H4 (cell line): Measurements from ENCODE around the gene EIF1. TPM values are rescaled to one million over a fixed set of nuclear protein-coding genes. Genes with fewer than 3 reads are reported as not detected.
"Not testable (repeated sequence)": the region's sequence is repeated elsewhere in the genome, so short reads cannot be mapped to it uniquely, and the experiment has no call there.

Experiments
- DNase-seq: peaks from one replicate; pipeline ENCODE4 v3.0.0-alpha.2; 2015; ENCODE audit warnings: low spot score
- total RNA-seq: library from RNA; depleted of rRNA; stranded (reverse); fragments of >200 nt; shearing (Covaris generic); gene quantifications from 2 replicates; pipeline ENCODE4 v1.2.3, GENCODE V29; 2014; rRNA removed

The EIF1 gene
- 86.6 and 90.0 TPM in 2 replicates for total RNA-seq

DNA sequence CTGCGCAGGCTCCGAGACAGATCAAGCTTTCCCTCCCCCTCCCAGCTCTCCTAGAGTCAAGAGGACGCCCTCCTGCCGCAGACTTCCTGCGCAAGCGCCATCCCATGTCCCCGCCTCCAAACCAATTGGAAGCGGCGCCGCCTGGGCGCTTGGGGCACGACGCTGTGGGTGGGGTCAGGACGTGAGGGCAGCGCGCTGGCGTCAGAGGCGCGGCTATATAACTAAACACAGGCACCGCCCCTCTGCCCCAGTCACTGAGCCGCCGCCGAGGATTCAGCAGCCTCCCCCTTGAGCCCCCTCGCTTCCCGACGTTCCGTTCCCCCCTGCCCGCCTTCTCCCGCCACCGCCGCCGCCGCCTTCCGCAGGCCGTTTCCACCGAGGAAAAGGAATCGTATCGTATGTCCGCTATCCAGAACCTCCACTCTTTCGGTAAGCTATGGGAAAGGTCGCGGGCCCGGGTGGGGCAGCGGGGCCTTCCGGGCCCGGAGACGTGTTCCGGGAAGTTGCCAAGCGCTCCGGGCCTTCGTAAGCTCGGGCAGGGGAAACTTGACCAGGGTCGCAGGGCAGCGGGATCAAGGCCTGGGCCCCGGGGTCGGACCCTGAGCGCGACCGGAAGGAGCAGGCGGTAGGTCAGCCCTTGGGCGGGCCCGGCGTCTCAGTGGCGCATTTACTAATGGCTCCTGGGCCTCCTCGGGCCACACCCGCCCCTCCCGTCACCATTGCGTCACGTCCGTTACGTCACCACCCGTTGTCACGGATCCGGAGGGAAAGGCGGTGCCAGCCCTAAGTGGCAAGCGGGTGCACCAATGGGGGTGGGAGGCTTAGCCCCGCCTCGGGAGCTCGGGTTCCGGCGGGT is at the start of gene EIF1:
Gene EIF1 (plus strand): TSS at position 245 of the 856 bp plus-strand sequence. CDS start 154 bp downstream, at position 399.
- DNase-seq: peak; percentile 99

DNA sequence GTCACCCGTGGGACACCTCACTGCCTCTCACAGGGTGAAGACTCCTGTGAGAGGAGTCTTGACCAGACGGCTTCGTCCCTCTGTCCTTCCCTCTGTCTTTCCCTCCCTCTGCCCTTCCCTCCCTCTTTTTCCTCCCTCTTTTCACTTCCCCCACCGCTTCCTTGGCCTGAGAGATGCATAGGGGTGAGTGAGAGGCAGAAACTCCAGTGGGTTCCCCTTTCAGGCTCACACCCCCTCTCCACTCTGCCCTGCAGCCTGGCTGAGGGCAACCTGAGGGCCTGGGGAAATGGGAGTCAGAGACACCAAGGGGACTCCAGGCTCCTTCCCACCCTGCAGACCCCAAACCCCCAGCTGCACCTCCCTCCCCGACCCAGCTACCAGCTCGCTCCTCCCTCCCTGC is 49.7 kb upstream of the EIF1 start:
- no peak for DNase-seq

DNA sequence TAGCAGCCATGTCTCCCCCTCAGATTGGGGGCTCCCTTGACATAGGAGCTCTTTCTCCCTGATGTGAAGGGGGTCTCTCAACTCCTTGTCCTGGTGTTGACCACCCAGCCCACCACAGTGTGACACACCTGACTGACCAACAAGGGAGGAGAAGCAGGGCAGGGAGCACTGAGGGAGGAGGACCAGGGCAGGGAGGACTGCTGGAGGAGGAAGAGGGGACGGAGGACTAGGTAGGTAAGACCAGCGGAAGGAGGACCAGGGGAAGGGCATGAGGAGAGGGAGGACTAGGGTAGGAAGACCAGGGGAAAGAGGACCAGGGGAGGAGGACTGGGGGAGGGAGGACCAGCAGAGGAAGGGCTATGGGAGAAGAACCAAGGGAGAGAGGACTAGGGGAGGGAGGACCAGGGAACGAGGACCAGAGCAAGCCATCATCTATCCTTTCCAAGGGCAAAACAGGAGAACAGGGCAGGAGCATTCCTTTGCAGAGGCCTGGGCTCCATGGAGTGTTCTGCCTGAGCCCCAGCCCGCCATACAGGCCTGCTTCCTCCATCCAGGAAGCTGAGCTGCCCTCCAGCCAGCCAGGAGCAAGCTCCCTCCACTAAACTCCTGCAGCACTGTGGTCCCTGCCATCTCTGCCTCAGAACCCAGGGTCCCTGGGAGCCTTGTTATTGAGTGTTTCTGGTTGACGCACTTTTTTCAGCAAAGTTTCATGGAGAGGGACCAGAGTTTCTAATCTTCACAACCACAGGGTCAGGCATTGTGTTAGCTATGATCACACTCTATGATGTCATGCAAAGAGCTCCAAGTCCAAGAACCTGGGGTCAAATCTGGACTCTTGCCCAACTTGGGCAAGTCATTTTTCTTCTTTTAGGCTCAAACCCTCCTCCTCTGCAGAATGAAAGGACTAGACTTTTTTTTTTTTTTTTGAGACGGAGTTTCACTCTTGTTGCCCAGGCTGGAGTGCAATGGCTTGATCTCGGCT is 48.9 kb upstream of the EIF1 start:
- DNase-seq: no peak

GRCh38 chr17:41640596-41640995 is 48.1 kb upstream of the EIF1 start:
- not testable (repeated sequence) for DNase-seq

GRCh38 chr17:41642252-41643156 is 46.2 kb upstream of the EIF1 start:
- DNase-seq: no peak

GRCh38 chr17:41647038-41647813 is 41.5 kb upstream of the EIF1 start:
- DNase-seq: no peak

GRCh38 chr17:41647940-41648410 is 40.7 kb upstream of the EIF1 start:
- peak; percentile 63 for DNase-seq

DNA sequence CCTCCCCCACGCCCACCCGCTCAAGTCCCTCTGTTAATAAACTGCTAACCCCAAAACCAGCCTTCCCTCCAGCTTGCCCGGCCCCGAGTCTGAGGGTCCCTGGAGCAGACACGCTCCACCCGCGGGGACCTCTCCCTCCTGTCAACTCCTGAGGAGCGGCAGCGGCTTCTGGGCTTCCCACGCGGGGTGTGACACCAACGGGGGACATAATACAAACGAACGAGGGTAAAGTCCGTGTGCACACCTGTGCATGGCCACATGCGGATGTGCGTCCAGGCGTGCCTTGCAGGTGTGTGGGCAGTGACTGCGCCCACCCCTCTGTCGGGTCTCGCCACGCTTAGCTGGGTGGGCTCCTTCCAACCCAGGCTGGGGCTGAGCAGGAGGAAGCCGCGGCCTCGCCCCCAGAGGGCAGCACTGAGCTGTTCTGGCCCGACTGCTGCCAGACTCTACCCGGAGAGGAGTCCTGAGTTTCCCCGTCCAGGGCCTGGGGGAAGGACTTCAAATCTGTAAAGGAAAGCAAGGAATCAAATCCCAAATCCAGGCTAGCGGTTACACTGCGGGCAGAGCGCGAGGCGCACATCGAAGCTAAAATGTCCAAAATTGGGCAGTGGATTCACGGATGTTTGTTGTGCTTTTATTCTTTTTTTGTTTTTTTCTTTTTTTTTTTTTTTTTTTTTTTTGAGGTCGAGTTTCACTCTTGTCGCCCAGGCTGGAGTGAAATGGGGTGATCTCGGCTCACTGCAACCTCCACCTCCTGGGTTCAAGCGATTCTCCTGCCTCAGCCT is 40.1 kb upstream of the EIF1 start:
- DNase-seq: peak; percentile 71

DNA sequence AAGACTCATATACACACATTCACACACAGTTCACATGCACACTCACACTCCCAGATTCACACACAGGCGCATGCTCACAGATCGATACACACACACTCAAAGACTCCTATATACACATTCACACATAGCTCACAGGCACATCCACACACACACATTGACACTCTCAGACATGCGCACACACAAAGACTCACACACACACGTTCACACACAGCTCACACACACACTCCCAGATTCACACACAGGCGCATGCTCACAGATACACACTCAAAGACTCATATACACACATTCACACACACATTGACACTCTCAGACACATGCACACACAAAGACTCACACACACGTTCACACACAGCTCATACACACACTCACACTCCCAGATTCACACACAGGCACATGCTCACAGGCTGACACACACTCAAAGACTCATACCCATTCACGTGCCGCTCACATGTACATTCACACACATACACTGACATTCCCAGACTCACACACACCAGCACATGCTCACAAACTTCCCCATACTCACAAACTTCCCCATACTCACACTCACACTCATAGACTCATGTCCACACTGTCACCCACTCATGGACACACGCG is 38.7 kb upstream of the EIF1 start:
- DNase-seq: no peak

GRCh38 chr17:41650794-41651624 is 37.7 kb upstream of the EIF1 start:
- DNase-seq: no peak

- DNase-seq: no peak
Measured at GRCh38 chr17:41651625-41652460, 36.8 kb upstream of the EIF1 start.

GRCh38 chr17:41652461-41652970 is 36.2 kb upstream of the EIF1 start:
- no peak for DNase-seq

GRCh38 chr17:41653421-41653820 is 35.3 kb upstream of the EIF1 start:
- no peak for DNase-seq

- no peak for DNase-seq
Measured at GRCh38 chr17:41653892-41654677, 34.6 kb upstream of the EIF1 start.

GRCh38 chr17:41654678-41655607 is 33.7 kb upstream of the EIF1 start:
- DNase-seq: no peak
